H9 (cell line): ENCODE data around the gene VPS4A. TPM values are rescaled to one million over a fixed set of nuclear protein-coding genes. Genes with fewer than 3 reads are reported as not detected.

Source experiments
- DNase-seq: peaks from one replicate; pipeline ENCODE4 v3.0.0-alpha.2; 2017
- H2AFZ ChIP-seq: one replicate; pipeline ENCODE4 v1.6.1; 2013; ENCODE audit warnings: mild to moderate bottlenecking, low read length, control low read depth, moderate library complexity
- H2AK5ac ChIP-seq: 2 replicates; pipeline ENCODE4 v1.6.1; 2013; ENCODE audit warnings: low read length, control low read depth, mixed read lengths; ENCODE audit not compliant: insufficient read length
- H2BK120ac ChIP-seq: one replicate; pipeline ENCODE4 v1.6.1; 2013; ENCODE audit warnings: low read depth, mild to moderate bottlenecking, low read length, control low read depth, inconsistent platforms; ENCODE audit not compliant: poor library complexity, severe bottlenecking
- H2BK12ac ChIP-seq: 2 replicates; pipeline ENCODE4 v1.6.1; 2013; ENCODE audit warnings: low read length, control low read depth, mixed read lengths, low read depth; ENCODE audit not compliant: insufficient read length
- H2BK15ac ChIP-seq: 2 replicates; pipeline ENCODE4 v1.6.1; 2013; ENCODE audit warnings: low read depth, low read length, control low read depth
- H2BK20ac ChIP-seq: one replicate; pipeline ENCODE4 v1.6.1; 2013; ENCODE audit warnings: low read depth, mild to moderate bottlenecking, low read length, control low read depth, inconsistent platforms; ENCODE audit not compliant: poor library complexity, severe bottlenecking
- H2BK5ac ChIP-seq: 2 replicates; pipeline ENCODE4 v1.6.1; 2013; ENCODE audit warnings: low read length, control low read depth, mixed read lengths; ENCODE audit not compliant: insufficient read length
- H3K14ac ChIP-seq: 2 replicates; pipeline ENCODE4 v1.6.1; 2013; ENCODE audit warnings: low read length, control low read depth; ENCODE audit not compliant: insufficient read depth
- H3K18ac ChIP-seq: 2 replicates; pipeline ENCODE4 v1.6.1; 2013; ENCODE audit warnings: low read depth, mild to moderate bottlenecking, mixed read lengths, low read length, control low read depth; ENCODE audit not compliant: insufficient read length
- H3K23ac ChIP-seq: 2 replicates; pipeline ENCODE4 v1.6.1; 2013; ENCODE audit warnings: low read length, control low read depth, mixed read lengths, low read depth; ENCODE audit not compliant: insufficient read length
- H3K23me2 ChIP-seq: 2 replicates; pipeline ENCODE4 v1.6.1; 2013; ENCODE audit warnings: low read depth, mild to moderate bottlenecking, mixed read lengths, low read length, control low read depth; ENCODE audit not compliant: insufficient read length, poor library complexity, severe bottlenecking
- H3K27ac ChIP-seq: 2 replicates; pipeline ENCODE4 v1.5.1; 2013; ENCODE audit warnings: low read length, control low read depth, mixed read lengths, low read depth; ENCODE audit not compliant: insufficient read length
- H3K27me3 ChIP-seq: 2 replicates; pipeline ENCODE4 v1.6.1; 2013; ENCODE audit warnings: low read length, control low read depth, inconsistent platforms; ENCODE audit not compliant: insufficient read depth
- H3K4ac ChIP-seq: 2 replicates; pipeline ENCODE4 v1.6.1; 2013; ENCODE audit warnings: low read depth, mild to moderate bottlenecking, control low read depth, inconsistent platforms, low read length, moderate library complexity
- H3K4me1 ChIP-seq: 2 replicates; pipeline ENCODE4 v1.6.1; 2013; ENCODE audit warnings: low read length, control low read depth, inconsistent platforms; ENCODE audit not compliant: insufficient read depth
- H3K4me2 ChIP-seq: 2 replicates; pipeline ENCODE4 v1.6.1; 2013; ENCODE audit warnings: low read length, control low read depth, mixed read lengths; ENCODE audit not compliant: insufficient read length, insufficient read depth
- H3K56ac ChIP-seq: 2 replicates; pipeline ENCODE4 v1.6.1; 2013; ENCODE audit warnings: low read depth, mild to moderate bottlenecking, mixed read lengths, low read length, control low read depth; ENCODE audit not compliant: insufficient read length
- H3K79me1 ChIP-seq: 2 replicates; pipeline ENCODE4 v1.6.1; 2013; ENCODE audit warnings: low read depth, mild to moderate bottlenecking, moderate library complexity, low read length, control low read depth, inconsistent platforms; ENCODE audit not compliant: insufficient read depth, poor library complexity, severe bottlenecking
- H3K79me2 ChIP-seq: 2 replicates; pipeline ENCODE4 v1.6.1; 2013; ENCODE audit warnings: low read length, control low read depth, inconsistent platforms; ENCODE audit not compliant: insufficient read depth
- H3K9ac ChIP-seq: 2 replicates; pipeline ENCODE4 v1.6.1; 2013; ENCODE audit warnings: low read length, control low read depth, mixed read lengths; ENCODE audit not compliant: insufficient read length; ENCODE audit errors: extremely low read depth
- H3K9me3 ChIP-seq: one replicate; pipeline ENCODE4 v1.6.1; 2013; ENCODE audit warnings: low read depth, low read length, inconsistent platforms; ENCODE audit not compliant: control insufficient read depth
- H3T11ph ChIP-seq: one replicate; pipeline ENCODE4 v1.6.1; 2013; ENCODE audit warnings: mild to moderate bottlenecking, low read length, control low read depth, inconsistent platforms
- H4K20me1 ChIP-seq: one replicate; pipeline ENCODE4 v1.6.1; 2013; ENCODE audit not compliant: control insufficient read depth, insufficient read length, insufficient read depth
- H4K5ac ChIP-seq: 2 replicates; pipeline ENCODE4 v1.6.1; 2013; ENCODE audit warnings: low read depth, mild to moderate bottlenecking, mixed read lengths, low read length, control low read depth; ENCODE audit not compliant: insufficient read length
- H4K8ac ChIP-seq: replicated peaks from 2 replicates; pipeline ENCODE4 v1.6.1; 2013; ENCODE audit warnings: low read length, control low read depth, mixed read lengths, low read depth; ENCODE audit not compliant: insufficient read length
- H4K91ac ChIP-seq: 2 replicates; pipeline ENCODE4 v1.6.1; 2013; ENCODE audit warnings: low read depth, mild to moderate bottlenecking, moderate library complexity, mixed read lengths, low read length, control low read depth; ENCODE audit not compliant: insufficient read length
- H3K27ac Mint-ChIP-seq, 3 experiments: 2 replicates in 2 of 3; 3 replicates in 1 of 3; pipeline ENCODE4 v1.8.0; 2020 to 2021; ENCODE audit warnings: mixed read lengths in 3 of 3, mild to moderate bottlenecking in 1 of 3, moderate library complexity in 1 of 3
- H3K27me3 Mint-ChIP-seq: 2 replicates; pipeline ENCODE4 v1.8.0; 2021; ENCODE audit warnings: low read depth, mild to moderate bottlenecking, moderate library complexity, mixed read lengths
- H3K36me3 Mint-ChIP-seq, 3 experiments: 2 replicates in 2 of 3; 3 replicates in 1 of 3; pipeline ENCODE4 v1.8.0; 2020 to 2021; ENCODE audit warnings: low read depth in 3 of 3, mixed read lengths in 3 of 3; ENCODE audit not compliant: insufficient read depth in 1 of 3
- H3K4me1 Mint-ChIP-seq, 2 experiments: 2 replicates each; pipeline ENCODE4 v1.8.0; 2020; ENCODE audit warnings: mixed read lengths in 2 of 2
- H3K4me3 Mint-ChIP-seq, 2 experiments: 2 replicates in 1 of 2; 3 replicates in 1 of 2; pipeline ENCODE4 v1.8.0; 2020 to 2021; ENCODE audit warnings: mild to moderate bottlenecking in 2 of 2, mixed read lengths in 2 of 2, moderate library complexity in 1 of 2
- H3K9me3 Mint-ChIP-seq, 2 experiments: 2 replicates in 1 of 2; 3 replicates in 1 of 2; pipeline ENCODE4 v1.8.0; 2020; ENCODE audit warnings: mild to moderate bottlenecking in 2 of 2, mixed read lengths in 2 of 2, moderate library complexity in 1 of 2
- CTCF ChIP-seq: fragments of 200-600 bp; sonication (generic); conservative IDR thresholded peaks from 3 replicates; pipeline ENCODE4 v1.8.0; 2021; ENCODE audit warnings: antibody characterized with exemption, mild to moderate bottlenecking
- WGBS: extraction: QIAGEN DNeasy Blood & Tissue Kit; methylation state at CpG from one replicate; pipeline ENCODE4 v1.1.7; 2013; ENCODE audit warnings: missing lambda C conversion rate, low lambda C conversion rate, mixed read lengths; ENCODE audit not compliant: insufficient read length; ENCODE audit errors: extremely low coverage; 5-methylcytosine and 5-hydroxymethylcytosine counted together
- total RNA-seq: library from RNA; stranded (reverse); gene quantifications from 2 replicates; pipeline ENCODE4 v1.2.1, GENCODE V29; 2021

Gene VPS4A
- total RNA-seq, 1 experiment from 2014 or later: 27.1 TPM

- DNase-seq: no peak
- H3T11ph ChIP-seq: no peak overlapping the region
- H2BK20ac ChIP-seq: no peak overlapping the region
- H2BK15ac ChIP-seq: no peak overlapping the region
- no peaks in the 10 kb centered on the region for H3K9me3 Mint-ChIP-seq
- no peaks in the 10 kb centered on the region; the same call in 1 of the 2 replicates for H3K27me3 Mint-ChIP-seq
- no peak overlapping the region for H3K4me2 ChIP-seq
- no peak overlapping the region for H3K4ac ChIP-seq
- H3K4me1 Mint-ChIP-seq: peaks cover 7 to 10% of the 10 kb centered on the region in 2 experiments
- no peak overlapping the region for H3K18ac ChIP-seq
- H3K23ac ChIP-seq: no peak overlapping the region
- H3K4me3 Mint-ChIP-seq: no peak overlapping the region
- no peak overlapping the region for H2BK120ac ChIP-seq
- no peak overlapping the region for H2BK12ac ChIP-seq
- H4K20me1 ChIP-seq: no peaks in the 10 kb centered on the region
- H3K27me3 ChIP-seq: no peaks in the 10 kb centered on the region
- H2BK5ac ChIP-seq: no peak overlapping the region
- no peak overlapping the region for H4K8ac ChIP-seq
- no peak overlapping the region for H4K5ac ChIP-seq
- peaks cover under 1% of the 10 kb centered on the region for H3K23me2 ChIP-seq
- no CpG with 5 or more reads among the region's 9 CpGs for WGBS
- H2AK5ac ChIP-seq: no peak overlapping the region
- no peak for TF ChIP-seq CTCF
- H3K9me3 ChIP-seq: no peaks in the 10 kb centered on the region
- H3K79me1 ChIP-seq: peaks cover 5% of the 10 kb centered on the region
- H3K27ac Mint-ChIP-seq: no peak overlapping the region
- no peak overlapping the region for H2AFZ ChIP-seq
- no peak overlapping the region for H3K9ac ChIP-seq
- no peak overlapping the region for H3K14ac ChIP-seq
- no peak overlapping the region for H3K27ac ChIP-seq
- H3K4me1 ChIP-seq: no peaks in the 10 kb centered on the region
- no peak overlapping the region for H4K91ac ChIP-seq
- H3K56ac ChIP-seq: no peak overlapping the region
- H3K79me2 ChIP-seq: peaks cover under 1% of the 10 kb centered on the region; the same call in 1 of the 2 replicates
- H3K36me3 Mint-ChIP-seq: peaks cover 25 to 56% (median 45%) of the 10 kb centered on the region in 3 experiments; a peak in 6 of 7 replicates
Measured at GRCh38 chr16:69334696-69335095, 23.5 kb downstream of the VPS4A start.
